HEK293 (cell line): Measurements from ENCODE around the gene MALSU1.

Source experiments
- CTCF ChIA-PET: fragments of 350-600 bp; formaldehyde crosslinking; extraction: SDS; loops from one replicate; lab custom pipeline; 2021; ENCODE audit warnings: antibody characterized with exemption; lab: Yijun Ruan, JAX
- POLR2A ChIA-PET: fragments of 300-600 bp; formaldehyde crosslinking; extraction: SDS; loops from one replicate; lab custom pipeline; 2020; ENCODE audit warnings: antibody characterized with exemption, inconsistent platforms; lab: Yijun Ruan, JAX
- H3K27ac ChIP-seq: fragments of 200-500 bp; sonication (Bioruptor generic); 2 replicates; pipeline ENCODE4 v1.5.1; 2014; ENCODE audit warnings: low read depth, low read length, control low read depth, inconsistent platforms; ENCODE audit errors: extremely low read depth
- H3K36me3 ChIP-seq, 2 experiments: fragments of 200-500 bp in 1 of 2; sonication (Bioruptor generic) in 1 of 2; 1 replicate in 1 of 2; 2 replicates in 1 of 2; pipeline ENCODE4 v1.5.1; 2014 to 2017; ENCODE audit warnings: inconsistent platforms in 2 of 2, low read length in 2 of 2; ENCODE audit not compliant: control insufficient read depth in 2 of 2, insufficient read depth in 1 of 2
- H3K4me1 ChIP-seq: fragments of 200-500 bp; sonication (Bioruptor generic); 2 replicates; pipeline ENCODE4 v1.5.1; 2014; ENCODE audit warnings: mild to moderate bottlenecking, low read length, inconsistent platforms; ENCODE audit not compliant: control insufficient read depth, insufficient read depth
- H3K4me3 ChIP-seq: 2 replicates; pipeline ENCODE4 v1.5.1; 2011; ENCODE audit warnings: low read depth, mild to moderate bottlenecking, control low read depth, low read length, moderate library complexity
- H3K9me3 ChIP-seq: fragments of 200-500 bp; sonication (Bioruptor generic); 2 replicates; pipeline ENCODE4 v1.5.1; 2014; ENCODE audit warnings: low read depth, low read length, inconsistent platforms; ENCODE audit not compliant: control insufficient read depth, insufficient read depth
- ELK4 ChIP-seq: IDR thresholded peaks from 2 replicates; pipeline ENCODE4 v1.6.1; 2011; ENCODE audit warnings: mild to moderate bottlenecking, low read depth, low read length, borderline replicate concordance
- KLF16 ChIP-seq: fragments of 450-650 bp; formaldehyde crosslinking; IDR thresholded peaks from 2 replicates; pipeline ENCODE4 v1.5.1; 2017; ENCODE audit warnings: missing biosample characterization, missing genetic modification characterization
- MEIS1 ChIP-seq: sonication (generic); formaldehyde crosslinking; IDR thresholded peaks from 2 replicates; pipeline ENCODE4 v1.8.1; 2022; ENCODE audit warnings: missing genetic modification reagents, mild to moderate bottlenecking, borderline replicate concordance
- MZF1 ChIP-seq: fragments of 450-650 bp; formaldehyde crosslinking; IDR thresholded peaks from 2 replicates; pipeline ENCODE4 v1.5.1; 2017; ENCODE audit warnings: missing biosample characterization, missing genetic modification characterization, borderline replicate concordance
- PRDM4 ChIP-seq: fragments of 450-650 bp; formaldehyde crosslinking; IDR thresholded peaks from 2 replicates; pipeline ENCODE4 v1.5.1; 2017; ENCODE audit warnings: missing biosample characterization, missing genetic modification characterization
- WT1 ChIP-seq: fragments of 450-650 bp; formaldehyde crosslinking; IDR thresholded peaks from 2 replicates; pipeline ENCODE4 v1.5.1; 2016; ENCODE audit warnings: missing biosample characterization, missing genetic modification characterization
- ZEB2 ChIP-seq: fragments of 450-650 bp; formaldehyde crosslinking; IDR thresholded peaks from 2 replicates; pipeline ENCODE4 v1.5.1; 2016; ENCODE audit warnings: missing biosample characterization, missing genetic modification characterization
- ZFP37 ChIP-seq: fragments of 450-650 bp; formaldehyde crosslinking; IDR thresholded peaks from 2 replicates; pipeline ENCODE4 v1.5.1; 2016; ENCODE audit warnings: missing biosample characterization, missing genetic modification characterization
- ZFP41 ChIP-seq: fragments of 450-650 bp; formaldehyde crosslinking; IDR thresholded peaks from 2 replicates; pipeline ENCODE4 v1.5.1; 2016; ENCODE audit warnings: missing biosample characterization, missing genetic modification characterization, borderline replicate concordance
- ZFP69B ChIP-seq: fragments of 450-650 bp; formaldehyde crosslinking; IDR thresholded peaks from 2 replicates; pipeline ENCODE4 v1.5.1; 2016; ENCODE audit warnings: missing biosample characterization, missing genetic modification characterization
- ZNF155 ChIP-seq: fragments of 450-650 bp; formaldehyde crosslinking; IDR thresholded peaks from 2 replicates; pipeline ENCODE4 v1.5.1; 2016; ENCODE audit warnings: missing biosample characterization, missing genetic modification characterization
- ZNF16 ChIP-seq: fragments of 450-650 bp; formaldehyde crosslinking; IDR thresholded peaks from 2 replicates; pipeline ENCODE4 v1.5.1; 2016; ENCODE audit warnings: low read depth, missing biosample characterization, missing genetic modification characterization
- ZNF18 ChIP-seq: fragments of 450-650 bp; formaldehyde crosslinking; IDR thresholded peaks from 2 replicates; pipeline ENCODE4 v1.5.1; 2016; ENCODE audit warnings: missing biosample characterization, missing genetic modification characterization
- ZNF248 ChIP-seq: fragments of 450-650 bp; formaldehyde crosslinking; IDR thresholded peaks from 2 replicates; pipeline ENCODE4 v1.5.1; 2017; ENCODE audit warnings: missing biosample characterization, missing genetic modification characterization
- ZNF302 ChIP-seq: fragments of 450-650 bp; formaldehyde crosslinking; IDR thresholded peaks from 2 replicates; pipeline ENCODE4 v1.5.1; 2016; ENCODE audit warnings: missing biosample characterization, missing genetic modification characterization, low read depth
- ZNF529 ChIP-seq: fragments of 450-650 bp; formaldehyde crosslinking; IDR thresholded peaks from 2 replicates; pipeline ENCODE4 v1.5.1; 2017; ENCODE audit warnings: missing genetic modification characterization, missing biosample characterization; ENCODE audit not compliant: insufficient replicate concordance
- ZNF777 ChIP-seq: fragments of 450-650 bp; formaldehyde crosslinking; IDR thresholded peaks from 2 replicates; pipeline ENCODE4 v1.5.1; 2017; ENCODE audit warnings: missing biosample characterization, missing genetic modification characterization, borderline replicate concordance
- ZNF837 ChIP-seq: fragments of 450-650 bp; formaldehyde crosslinking; IDR thresholded peaks from 2 replicates; pipeline ENCODE4 v1.5.1; 2016; ENCODE audit warnings: missing biosample characterization, missing genetic modification characterization
- TF ChIP-seq, protein P1 (sequence below): fragments of 450-650 bp; formaldehyde crosslinking; IDR thresholded peaks from 2 replicates; pipeline ENCODE4 v1.5.1; 2016; ENCODE audit warnings: missing biosample characterization, missing genetic modification characterization
- TF ChIP-seq, protein P2 (sequence below): fragments of 450-650 bp; formaldehyde crosslinking; IDR thresholded peaks from 2 replicates; pipeline ENCODE4 v1.5.1; 2016; ENCODE audit warnings: missing biosample characterization, missing genetic modification characterization, borderline replicate concordance
- TF ChIP-seq, protein P3 (sequence below): fragments of 450-650 bp; formaldehyde crosslinking; IDR thresholded peaks from 2 replicates; pipeline ENCODE4 v1.5.1; 2016; ENCODE audit warnings: missing biosample characterization, missing genetic modification characterization

MALSU1 gene

GRCh38 chr7:23343806-23344475 is 44.8 kb downstream of the MALSU1 start (continued):
- TF ChIP-seq ZNF18 (tag by site-specific recombination) (no peak), MZF1 (tag by site-specific recombination) (no peak), ZNF16 (no peak), MEIS1 (CRISPR knock-in tag) (no peak), ZFP69B (tag by site-specific recombination) (no peak)
- TF ChIP-seq, protein P1, sequence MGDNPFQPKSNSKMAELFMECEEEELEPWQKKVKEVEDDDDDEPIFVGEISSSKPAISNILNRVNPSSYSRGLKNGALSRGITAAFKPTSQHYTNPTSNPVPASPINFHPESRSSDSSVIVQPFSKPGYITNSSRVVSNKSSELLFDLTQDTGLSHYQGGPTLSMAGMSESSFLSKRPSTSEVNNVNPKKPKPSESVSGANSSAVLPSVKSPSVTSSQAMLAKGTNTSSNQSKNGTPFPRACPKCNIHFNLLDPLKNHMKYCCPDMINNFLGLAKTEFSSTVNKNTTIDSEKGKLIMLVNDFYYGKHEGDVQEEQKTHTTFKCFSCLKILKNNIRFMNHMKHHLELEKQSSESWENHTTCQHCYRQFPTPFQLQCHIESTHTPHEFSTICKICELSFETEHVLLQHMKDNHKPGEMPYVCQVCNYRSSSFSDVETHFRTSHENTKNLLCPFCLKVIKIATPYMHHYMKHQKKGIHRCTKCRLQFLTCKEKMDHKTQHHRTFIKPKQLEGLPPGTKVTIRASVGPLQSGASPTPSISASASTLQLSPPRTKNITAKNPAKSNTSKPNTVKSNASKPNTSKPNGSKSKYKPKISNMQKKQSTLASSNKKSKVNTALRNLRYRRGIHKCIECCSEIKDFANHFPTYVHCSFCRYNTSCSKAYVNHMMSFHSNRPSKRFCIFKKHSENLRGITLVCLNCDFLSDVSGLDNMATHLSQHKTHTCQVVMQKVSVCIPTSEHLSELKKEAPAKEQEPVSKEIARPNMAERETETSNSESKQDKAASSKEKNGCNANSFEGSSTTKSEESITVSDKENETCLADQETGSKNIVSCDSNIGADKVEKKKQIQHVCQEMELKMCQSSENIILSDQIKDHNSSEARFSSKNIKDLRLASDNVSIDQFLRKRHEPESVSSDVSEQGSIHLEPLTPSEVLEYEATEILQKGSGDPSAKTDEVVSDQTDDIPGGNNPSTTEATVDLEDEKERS (tag by site-specific recombination): no peak

DNA sequence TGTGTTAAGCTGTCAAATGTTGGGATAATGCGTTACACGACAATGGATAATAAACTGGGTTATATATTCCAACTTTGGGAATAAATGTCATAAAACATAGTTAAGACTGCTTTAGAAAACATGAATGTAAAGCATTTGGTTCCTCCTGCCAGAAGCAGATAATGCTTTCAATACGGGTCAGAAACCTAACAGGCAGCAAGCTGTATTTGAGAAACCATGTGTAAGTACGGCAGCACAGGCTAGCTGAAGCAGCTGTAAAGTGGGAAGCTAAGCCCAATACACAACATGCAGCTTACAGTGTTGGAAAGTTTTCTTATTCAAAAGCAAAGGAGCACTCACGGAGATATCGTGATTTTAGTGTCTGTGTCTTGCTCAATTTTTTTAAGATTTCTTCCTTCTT is 46.5 kb downstream of the MALSU1 start:
- peaks cover 13 to 64% of the 10 kb centered on the region in 2 experiments; a peak in 2 of 3 replicates for H3K36me3 ChIP-seq
- H3K27ac ChIP-seq: no peak overlapping the region
- no peak overlapping the region for H3K4me3 ChIP-seq
- peaks cover 30% of the 10 kb centered on the region for H3K4me1 ChIP-seq
- CTCF ChIA-PET: interaction anchor here (0.6 kb wide), 3 partner anchors 9 to 163 kb away, joined by 3 to 4 read pairs (median 3); no protein-coding TSS in a partner anchor
- POLR2A ChIA-PET: interaction anchor here (1.8 kb wide), 1 partner anchor 12 kb away, joined by 7 read pairs; no protein-coding TSS in a partner anchor
- TF ChIP-seq ZNF155 (tag by site-specific recombination): no peak
- TF ChIP-seq ZNF777 (tag by site-specific recombination): no peak
- no peak for TF ChIP-seq ZNF248 (tag by site-specific recombination)
- TF ChIP-seq ZEB2 (tag by site-specific recombination): no peak
- TF ChIP-seq ZFP37 (tag by site-specific recombination): no peak
- TF ChIP-seq WT1: no peak
- no peaks in the 10 kb centered on the region for H3K9me3 ChIP-seq

GRCh38 chr7:23346316-23346715 is 47.2 kb downstream of the MALSU1 start:
- H3K27ac ChIP-seq: no peak overlapping the region
- peaks cover 30% of the 10 kb centered on the region for H3K4me1 ChIP-seq
- peaks cover 7 to 61% of the 10 kb centered on the region in 2 experiments; a peak in 2 of 3 replicates for H3K36me3 ChIP-seq
- CTCF ChIA-PET: interaction anchor here (0.6 to 1.7 kb wide), 4 partner anchors 10 to 60 kb away, joined by 4 read pairs; no protein-coding TSS in a partner anchor
- POLR2A ChIA-PET: interaction anchor here (0.7 to 1.8 kb wide), 2 partner anchors 12 to 127 kb away, joined by 3 to 7 read pairs; no protein-coding TSS in a partner anchor
- H3K4me3 ChIP-seq: no peak overlapping the region
- no peaks in the 10 kb centered on the region for H3K9me3 ChIP-seq
- TF ChIP-seq ZNF529 (tag by site-specific recombination) (no peak), ZNF837 (tag by site-specific recombination) (no peak), ZFP41 (no peak), ELK4 (no peak), PRDM4 (tag by site-specific recombination) (no peak), KLF16 (tag by site-specific recombination) (no peak), ZNF302 (tag by site-specific recombination) (no peak)
- TF ChIP-seq, protein P2, sequence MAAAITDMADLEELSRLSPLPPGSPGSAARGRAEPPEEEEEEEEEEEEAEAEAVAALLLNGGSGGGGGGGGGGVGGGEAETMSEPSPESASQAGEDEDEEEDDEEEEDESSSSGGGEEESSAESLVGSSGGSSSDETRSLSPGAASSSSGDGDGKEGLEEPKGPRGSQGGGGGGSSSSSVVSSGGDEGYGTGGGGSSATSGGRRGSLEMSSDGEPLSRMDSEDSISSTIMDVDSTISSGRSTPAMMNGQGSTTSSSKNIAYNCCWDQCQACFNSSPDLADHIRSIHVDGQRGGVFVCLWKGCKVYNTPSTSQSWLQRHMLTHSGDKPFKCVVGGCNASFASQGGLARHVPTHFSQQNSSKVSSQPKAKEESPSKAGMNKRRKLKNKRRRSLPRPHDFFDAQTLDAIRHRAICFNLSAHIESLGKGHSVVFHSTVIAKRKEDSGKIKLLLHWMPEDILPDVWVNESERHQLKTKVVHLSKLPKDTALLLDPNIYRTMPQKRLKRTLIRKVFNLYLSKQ: no peak
- TF ChIP-seq, protein P3, sequence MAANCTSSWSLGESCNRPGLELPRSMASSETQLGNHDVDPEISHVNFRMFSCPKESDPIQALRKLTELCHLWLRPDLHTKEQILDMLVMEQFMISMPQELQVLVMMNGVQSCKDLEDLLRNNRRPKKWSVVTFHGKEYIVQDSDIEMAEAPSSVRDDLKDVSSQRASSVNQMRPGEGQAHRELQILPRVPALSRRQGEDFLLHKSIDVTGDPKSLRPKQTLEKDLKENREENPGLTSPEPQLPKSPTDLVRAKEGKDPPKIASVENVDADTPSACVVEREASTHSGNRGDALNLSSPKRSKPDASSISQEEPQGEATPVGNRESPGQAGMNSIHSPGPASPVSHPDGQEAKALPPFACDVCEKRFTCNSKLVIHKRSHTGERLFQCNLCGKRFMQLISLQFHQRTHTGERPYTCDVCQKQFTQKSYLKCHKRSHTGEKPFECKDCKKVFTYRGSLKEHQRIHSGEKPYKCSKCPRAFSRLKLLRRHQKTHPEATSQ (tag by site-specific recombination): no peak
